ENCODE data around the gene OGFR.
A peak's percentile ranks its signal among the peaks of the same experiment; 100 is the strongest.

The OGFR gene

GRCh38 chr20:62804627-62805154 is at the start of gene OGFR:
OGFR (plus strand) TSS chr20:62804835; CDS start chr20:62804860, 25 bp downstream.
- H3K4me3 ChIP-seq (ENCODE audit: low read length), result peak within 1 kb of the TSS; percentile 80
- peak; percentile 41 for DNase-seq (ENCODE audit: low read depth)
- no peak for TF ChIP-seq CTCF (conservative IDR thresholded peaks at IDR 0.05; ENCODE audit: low read length)

- no peak overlapping the region for H3K4me3 ChIP-seq (ENCODE audit: low read length)
- no peak for DNase-seq (ENCODE audit: low read depth)
- no peak for TF ChIP-seq CTCF (conservative IDR thresholded peaks at IDR 0.05; ENCODE audit: low read length)
Measured at GRCh38 chr20:62754991-62755356, 49.7 kb upstream of the OGFR start.

GRCh38 chr20:62755817-62756724 is 48.6 kb upstream of the OGFR start:
- DNase-seq (ENCODE audit: low read depth), result no peak
- no peak for TF ChIP-seq CTCF (conservative IDR thresholded peaks at IDR 0.05; ENCODE audit: low read length)
- H3K4me3 ChIP-seq (ENCODE audit: low read length), result no peak overlapping the region

GRCh38 chr20:62758226-62758912 is 46.3 kb upstream of the OGFR start:
- TF ChIP-seq CTCF (conservative IDR thresholded peaks at IDR 0.05; ENCODE audit: low read length), result no peak
- no peak overlapping the region for H3K4me3 ChIP-seq (ENCODE audit: low read length)
- no peak for DNase-seq (ENCODE audit: low read depth)

GRCh38 chr20:62759981-62760431 is 44.6 kb upstream of the OGFR start:
- DNase-seq (ENCODE audit: low read depth), result no peak

GRCh38 chr20:62760471-62760855 is 44.2 kb upstream of the OGFR start:
- no peak for TF ChIP-seq CTCF (conservative IDR thresholded peaks at IDR 0.05; ENCODE audit: low read length)
- H3K4me3 ChIP-seq (ENCODE audit: low read length), result no peak overlapping the region
- no peak for DNase-seq (ENCODE audit: low read depth)

More at GRCh38 chr20:62759981-62760431, 44.6 kb upstream of the OGFR start:
- TF ChIP-seq CTCF (conservative IDR thresholded peaks at IDR 0.05; ENCODE audit: low read length), result no peak
- no peak overlapping the region for H3K4me3 ChIP-seq (ENCODE audit: low read length)

Data from AG10803 (cell line).